Peyer's patch (tissue), 4 donors: ENCODE measurements around the gene AOPEP.

Experiments
- POLR2A ChIP-seq, 2 donors: fragments of 450-650 bp; IDR thresholded peaks; one replicate each; pipeline ENCODE4 v1.5.1; 2017; ENCODE audit warnings: antibody characterized with exemption in 2 of 2, mild to moderate bottlenecking in 2 of 2, moderate library complexity in 2 of 2
- TF ChIP-seq, protein P1 (sequence below), 6 experiments: fragments of 450-650 bp in 4 of 6; fragments of 200-600 bp in 2 of 6; sonication (generic) in 1 of 6; IDR thresholded peaks; one replicate each; pipeline ENCODE4 v1.5.1; 2017 to 2019; ENCODE audit warnings: antibody characterized with exemption in 6 of 6, mild to moderate bottlenecking in 3 of 6, moderate library complexity in 1 of 6

GRCh38 chr9:94931740-94932139, 205.2 kb downstream of the AOPEP start:
- TF ChIP-seq, protein P1, sequence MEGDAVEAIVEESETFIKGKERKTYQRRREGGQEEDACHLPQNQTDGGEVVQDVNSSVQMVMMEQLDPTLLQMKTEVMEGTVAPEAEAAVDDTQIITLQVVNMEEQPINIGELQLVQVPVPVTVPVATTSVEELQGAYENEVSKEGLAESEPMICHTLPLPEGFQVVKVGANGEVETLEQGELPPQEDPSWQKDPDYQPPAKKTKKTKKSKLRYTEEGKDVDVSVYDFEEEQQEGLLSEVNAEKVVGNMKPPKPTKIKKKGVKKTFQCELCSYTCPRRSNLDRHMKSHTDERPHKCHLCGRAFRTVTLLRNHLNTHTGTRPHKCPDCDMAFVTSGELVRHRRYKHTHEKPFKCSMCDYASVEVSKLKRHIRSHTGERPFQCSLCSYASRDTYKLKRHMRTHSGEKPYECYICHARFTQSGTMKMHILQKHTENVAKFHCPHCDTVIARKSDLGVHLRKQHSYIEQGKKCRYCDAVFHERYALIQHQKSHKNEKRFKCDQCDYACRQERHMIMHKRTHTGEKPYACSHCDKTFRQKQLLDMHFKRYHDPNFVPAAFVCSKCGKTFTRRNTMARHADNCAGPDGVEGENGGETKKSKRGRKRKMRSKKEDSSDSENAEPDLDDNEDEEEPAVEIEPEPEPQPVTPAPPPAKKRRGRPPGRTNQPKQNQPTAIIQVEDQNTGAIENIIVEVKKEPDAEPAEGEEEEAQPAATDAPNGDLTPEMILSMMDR (IDR thresholded peaks at IDR 0.05), result no peak
- no peak for TF ChIP-seq POLR2A (IDR thresholded peaks at IDR 0.05)
